Measurements from ENCODE around the gene AGRN.
"Not testable (repeated sequence)": the region's sequence is repeated elsewhere in the genome, so short reads cannot be mapped to it uniquely, and the experiment has no call there.

Gene AGRN

DNA sequence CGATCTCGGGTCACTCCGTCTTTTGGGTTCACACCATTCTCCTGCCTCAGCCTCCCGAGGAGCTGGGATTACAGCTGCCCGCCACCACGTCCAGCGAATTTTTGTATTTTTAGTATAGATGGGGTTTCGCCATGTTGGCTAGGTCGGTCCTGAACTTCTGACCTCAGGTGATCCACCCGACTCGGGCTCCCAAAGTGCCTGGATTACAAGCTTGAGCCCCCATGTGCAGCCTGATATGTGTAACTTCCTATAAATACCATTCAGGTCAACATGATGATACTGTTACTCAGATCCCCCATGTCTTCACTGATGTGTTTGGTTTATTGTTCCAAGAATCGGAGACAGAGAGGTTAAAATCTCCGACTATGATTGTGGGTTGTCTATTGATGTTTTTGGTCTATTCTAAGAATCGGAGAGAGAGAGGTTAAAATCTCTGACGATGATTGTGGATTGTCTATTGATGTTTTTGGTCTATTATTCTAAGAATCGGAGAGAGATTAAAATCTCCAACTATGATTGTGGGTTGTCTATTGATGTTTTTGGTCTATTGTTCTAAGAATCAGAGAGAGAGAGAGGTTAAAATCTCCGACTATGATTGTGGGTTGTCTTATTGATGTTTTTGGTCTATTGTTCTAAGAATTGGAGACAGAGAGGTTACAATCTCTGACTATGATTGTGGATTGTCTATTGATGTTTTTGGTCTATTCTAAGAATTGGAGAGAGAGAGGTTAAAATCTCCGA, 78.9 kb downstream of the AGRN start:
- TF ChIP-seq, protein P1, sequence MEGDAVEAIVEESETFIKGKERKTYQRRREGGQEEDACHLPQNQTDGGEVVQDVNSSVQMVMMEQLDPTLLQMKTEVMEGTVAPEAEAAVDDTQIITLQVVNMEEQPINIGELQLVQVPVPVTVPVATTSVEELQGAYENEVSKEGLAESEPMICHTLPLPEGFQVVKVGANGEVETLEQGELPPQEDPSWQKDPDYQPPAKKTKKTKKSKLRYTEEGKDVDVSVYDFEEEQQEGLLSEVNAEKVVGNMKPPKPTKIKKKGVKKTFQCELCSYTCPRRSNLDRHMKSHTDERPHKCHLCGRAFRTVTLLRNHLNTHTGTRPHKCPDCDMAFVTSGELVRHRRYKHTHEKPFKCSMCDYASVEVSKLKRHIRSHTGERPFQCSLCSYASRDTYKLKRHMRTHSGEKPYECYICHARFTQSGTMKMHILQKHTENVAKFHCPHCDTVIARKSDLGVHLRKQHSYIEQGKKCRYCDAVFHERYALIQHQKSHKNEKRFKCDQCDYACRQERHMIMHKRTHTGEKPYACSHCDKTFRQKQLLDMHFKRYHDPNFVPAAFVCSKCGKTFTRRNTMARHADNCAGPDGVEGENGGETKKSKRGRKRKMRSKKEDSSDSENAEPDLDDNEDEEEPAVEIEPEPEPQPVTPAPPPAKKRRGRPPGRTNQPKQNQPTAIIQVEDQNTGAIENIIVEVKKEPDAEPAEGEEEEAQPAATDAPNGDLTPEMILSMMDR (IDR thresholded peaks at IDR 0.05; ENCODE audit: borderline replicate concordance, control extremely low read depth, extremely low read depth, insufficient read depth, missing control alignments), result no peak
- DNase-seq (ENCODE audit: low spot score), result no peak
- in situ Hi-C loops (cut with MboI; ENCODE audit: low sequenced_read_pairs, unreplicated experiment), result no loop called here

DNA sequence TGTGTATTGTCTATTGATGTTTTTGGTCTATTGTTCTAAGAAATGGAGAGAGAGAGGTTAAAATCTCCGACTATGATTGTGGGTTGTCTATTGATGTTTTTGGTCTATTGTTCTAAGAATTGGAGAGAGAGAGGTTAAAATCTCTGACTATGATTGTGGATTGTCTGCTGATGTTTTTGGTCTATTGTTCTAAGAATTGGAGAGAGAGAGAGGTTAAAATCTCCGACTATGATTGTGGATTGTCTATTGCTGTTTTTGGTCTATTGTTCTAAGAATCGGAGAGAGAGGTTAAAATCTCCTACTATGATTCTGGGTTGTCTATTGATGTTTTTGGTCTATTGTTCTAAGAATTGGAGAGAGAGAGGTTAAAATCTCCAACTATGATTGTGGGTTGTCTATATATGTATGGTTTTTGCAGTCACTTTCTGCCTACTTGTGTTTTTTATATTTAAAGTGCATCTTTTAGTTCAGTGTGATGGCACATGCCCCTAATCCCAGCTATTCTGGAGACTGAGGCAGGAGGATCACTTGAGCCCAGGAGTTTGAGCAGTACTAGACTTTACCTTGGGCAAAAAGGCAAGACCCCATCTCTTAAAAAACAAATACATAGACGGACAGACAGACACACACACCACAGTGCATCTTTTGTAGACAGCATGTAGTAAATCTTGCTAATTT, 79.7 kb downstream of the AGRN start:
- TF ChIP-seq, protein P1 (IDR thresholded peaks at IDR 0.05; ENCODE audit: borderline replicate concordance, control extremely low read depth, extremely low read depth, insufficient read depth, missing control alignments), result no peak
- DNase-seq (ENCODE audit: low spot score), result no peak
- in situ Hi-C loops (cut with MboI; ENCODE audit: low sequenced_read_pairs, unreplicated experiment), result no loop called here

DNA sequence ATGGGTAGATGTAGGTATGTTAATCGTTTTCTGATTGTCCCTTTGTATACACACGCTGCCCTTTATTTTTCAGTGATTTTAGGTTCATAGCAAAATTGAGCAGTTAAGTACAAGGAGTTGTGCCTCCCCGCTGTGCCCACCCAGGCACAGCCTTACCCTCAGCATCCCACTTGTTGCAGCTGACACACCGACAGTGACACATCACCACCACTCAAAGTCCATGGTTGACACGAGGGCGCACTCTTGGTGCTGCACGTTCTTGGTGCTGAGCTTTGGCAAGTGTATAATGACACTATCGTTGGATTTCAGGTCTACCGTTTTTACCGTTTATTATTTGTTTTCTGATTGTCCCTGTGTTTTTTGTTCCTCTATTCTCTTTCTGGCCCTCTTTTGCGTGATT, 80.4 kb downstream of the AGRN start:
- in situ Hi-C loops (cut with MboI; ENCODE audit: low sequenced_read_pairs, unreplicated experiment), result no loop called here
- TF ChIP-seq, protein P1 (IDR thresholded peaks at IDR 0.05; ENCODE audit: borderline replicate concordance, control extremely low read depth, extremely low read depth, insufficient read depth, missing control alignments), result no peak
- no peak for DNase-seq (ENCODE audit: low spot score)

DNA sequence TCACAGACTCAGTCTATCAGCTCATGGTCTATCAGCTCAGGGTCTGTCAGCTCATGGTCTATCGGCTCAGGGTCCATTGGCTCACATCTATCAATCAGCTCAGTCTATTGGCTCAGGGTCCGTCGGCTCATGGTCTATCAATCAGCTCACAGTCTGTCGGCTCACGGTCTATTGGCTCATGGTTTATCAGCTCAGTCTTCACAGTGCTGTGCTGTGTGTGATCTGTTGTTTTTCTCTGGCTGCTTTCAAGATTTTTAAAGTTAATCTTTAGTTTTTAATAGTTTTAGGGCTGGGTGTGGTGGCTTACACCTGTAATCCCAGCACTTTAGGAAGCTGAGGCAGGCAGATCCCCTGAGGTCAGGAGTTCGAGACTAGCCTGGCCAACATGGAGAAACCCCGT, 81.6 kb downstream of the AGRN start:
- TF ChIP-seq, protein P1 (IDR thresholded peaks at IDR 0.05; ENCODE audit: borderline replicate concordance, control extremely low read depth, extremely low read depth, insufficient read depth, missing control alignments), result no peak
- DNase-seq (ENCODE audit: low spot score), result no peak
- in situ Hi-C loops (cut with MboI; ENCODE audit: low sequenced_read_pairs, unreplicated experiment), result no loop called here

DNA sequence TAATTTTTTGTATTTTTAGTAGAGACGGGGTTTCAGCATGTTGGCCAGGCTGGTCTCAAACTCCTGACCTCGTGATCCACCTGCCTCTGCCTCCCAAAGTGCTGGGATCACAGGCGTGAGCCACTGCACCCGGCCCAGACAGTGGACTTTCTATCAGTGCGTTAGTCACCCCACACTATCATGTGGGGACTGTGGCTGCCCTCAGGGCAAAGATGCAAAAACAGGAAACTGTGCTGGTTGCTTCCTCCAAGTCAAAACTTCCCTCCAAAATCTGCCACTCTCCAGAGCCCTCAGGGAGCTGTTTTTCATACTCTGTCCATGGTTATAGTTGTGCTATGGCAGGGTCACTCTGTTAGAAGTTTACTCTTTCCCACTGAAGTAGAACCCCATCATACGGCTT, 84.2 kb downstream of the AGRN start:
- DNase-seq (ENCODE audit: low spot score); in situ Hi-C loops (cut with MboI; ENCODE audit: low sequenced_read_pairs, unreplicated experiment): not testable (repeated sequence)

All from GM13976 (cell line).